ENCODE data around the gene PPP1CA. TPM values are rescaled to one million over a fixed set of nuclear protein-coding genes. Genes with fewer than 3 reads are reported as not detected.

Gene PPP1CA
- total RNA-seq, 4 donors from 2014 or later: 49.9 to 78.6 (median 63.4) TPM

GRCh38 chr11:67445515-67445914 lies 43.9 kb upstream of the PPP1CA start:
- Histone ChIP-seq H3K27ac (no peak overlapping the region), H3K27me3 (no peaks in the 10 kb centered on the region), H3K4me1 (peaks cover 0 to 37% (median 10%) of the 10 kb centered on the region in 3 donors), H3K4me3 (no peak overlapping the region), H3K36me3 (peaks cover 0 to 20% of the 10 kb centered on the region in 2 donors), H3K9me3 (no peaks in the 10 kb centered on the region)
- TF ChIP-seq POLR2AphosphoS5 (IDR thresholded peaks at IDR 0.05) (no peak), EP300 (IDR thresholded peaks at IDR 0.05) (no peak), CTCF (IDR thresholded peaks at IDR 0.05) (no peak), POLR2A (IDR thresholded peaks at IDR 0.05) (no peak)
- WGBS, 2 donors (ENCODE audit: low coverage in 1 of 2): 43 to 83% methylated on average over 1 to 2 of the region's 5 CpGs
- ATAC-seq: no peak

- H3K27ac ChIP-seq: peak overlapping the region; percentile 82 to 99 (median 96)
- peak overlapping the region; percentile 75 to 92 for H3K4me3 ChIP-seq
- WGBS, 2 donors (ENCODE audit: low coverage in 1 of 2): 10% methylated on average over 2 of the region's 45 CpGs; no CpG with 5 or more reads in 1 of the 2 donors
- H3K36me3 ChIP-seq: peaks cover 0 to 46% of the 10 kb centered on the region in 2 donors
- no peaks in the 10 kb centered on the region for H3K27me3 ChIP-seq
- H3K9me3 ChIP-seq: no peaks in the 10 kb centered on the region
- peaks cover 0 to 55% (median 15%) of the 10 kb centered on the region in 3 donors for H3K4me1 ChIP-seq
- TF ChIP-seq CTCF (IDR thresholded peaks at IDR 0.05) (no peak), POLR2AphosphoS5 (IDR thresholded peaks at IDR 0.05) (no peak), EP300 (IDR thresholded peaks at IDR 0.05) (no peak), POLR2A (IDR thresholded peaks at IDR 0.05) (no peak)
- peak; percentile 16 for ATAC-seq
Observed at GRCh38 chr11:67442504-67443404, 41.1 kb upstream of the PPP1CA start.

- peak overlapping the region in 3 of 4 donors; percentile 96 to 99 (median 96) for H3K27ac ChIP-seq
- no peak for ATAC-seq
- H3K4me1 ChIP-seq: peaks cover 0 to 62% (median 15%) of the 10 kb centered on the region in 3 donors
Observed at GRCh38 chr11:67441731-67442351, 40.2 kb upstream of the PPP1CA start.

GRCh38 chr11:67441098-67441563 lies 39.5 kb upstream of the PPP1CA start:
- 77% methylated on average over 3 of the region's 21 CpGs; no CpG with 5 or more reads in 1 of the 2 donors for WGBS, 2 donors (ENCODE audit: low coverage in 1 of 2)
- Histone ChIP-seq H3K4me1 (peaks cover 0 to 68% (median 15%) of the 10 kb centered on the region in 3 donors), H3K27ac (peak overlapping the region in 3 of 4 donors; percentile 50 to 66 (median 60)), H3K4me3 (no peak overlapping the region), H3K27me3 (no peaks in the 10 kb centered on the region), H3K36me3 (peaks cover 0 to 57% of the 10 kb centered on the region in 2 donors), H3K9me3 (no peaks in the 10 kb centered on the region)
- no peak for ATAC-seq
- TF ChIP-seq CTCF (IDR thresholded peaks at IDR 0.05) (no peak), POLR2AphosphoS5 (IDR thresholded peaks at IDR 0.05) (no peak)

More at GRCh38 chr11:67441731-67442351, 40.2 kb upstream of the PPP1CA start:
- Histone ChIP-seq H3K36me3 (peaks cover 0 to 54% of the 10 kb centered on the region in 2 donors), H3K4me3 (no peak overlapping the region), H3K9me3 (no peaks in the 10 kb centered on the region), H3K27me3 (no peaks in the 10 kb centered on the region)
- no CpG with 5 or more reads among the region's 28 CpGs for WGBS, 2 donors (ENCODE audit: low coverage in 1 of 2)
- TF ChIP-seq POLR2AphosphoS5 (IDR thresholded peaks at IDR 0.05) (no peak), EP300 (IDR thresholded peaks at IDR 0.05) (no peak), POLR2A (IDR thresholded peaks at IDR 0.05) (no peak), CTCF (IDR thresholded peaks at IDR 0.05) (no peak)
